ENCODE results near the gene ADAM12.

The ADAM12 gene

DNA sequence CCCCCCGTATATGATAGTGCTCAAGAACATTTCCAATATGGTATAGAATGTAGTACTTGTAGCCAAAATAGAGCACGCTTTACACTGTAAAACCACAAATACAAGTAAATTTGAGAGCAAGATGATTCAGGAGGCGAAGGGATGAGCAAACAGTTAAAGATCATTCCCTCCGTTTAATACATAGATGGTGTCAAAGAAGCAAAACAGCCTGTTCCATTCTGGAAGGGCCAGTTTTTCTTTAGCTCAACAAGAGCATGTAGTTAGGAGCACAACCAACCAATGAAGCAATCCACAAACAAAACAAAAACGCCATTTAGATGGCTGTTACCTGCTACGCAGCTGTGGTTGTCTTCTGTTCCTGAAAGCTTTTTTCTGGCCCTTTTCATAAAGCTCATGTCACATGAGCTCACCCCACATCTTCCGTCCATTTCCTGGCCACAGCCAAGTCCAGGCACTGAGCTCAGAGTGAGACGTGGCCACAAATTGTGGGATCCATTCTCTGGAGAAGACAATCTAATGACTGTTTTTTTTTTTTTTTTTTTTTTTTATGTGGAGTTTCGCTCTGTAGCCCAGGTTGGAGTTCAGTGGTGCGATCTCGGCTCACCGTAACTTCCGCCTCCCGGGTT is 306.3 kb downstream of the ADAM12 start:
- H3K27me3 ChIP-seq = no peaks in the 10 kb centered on the region
- TF ChIP-seq, protein P1, sequence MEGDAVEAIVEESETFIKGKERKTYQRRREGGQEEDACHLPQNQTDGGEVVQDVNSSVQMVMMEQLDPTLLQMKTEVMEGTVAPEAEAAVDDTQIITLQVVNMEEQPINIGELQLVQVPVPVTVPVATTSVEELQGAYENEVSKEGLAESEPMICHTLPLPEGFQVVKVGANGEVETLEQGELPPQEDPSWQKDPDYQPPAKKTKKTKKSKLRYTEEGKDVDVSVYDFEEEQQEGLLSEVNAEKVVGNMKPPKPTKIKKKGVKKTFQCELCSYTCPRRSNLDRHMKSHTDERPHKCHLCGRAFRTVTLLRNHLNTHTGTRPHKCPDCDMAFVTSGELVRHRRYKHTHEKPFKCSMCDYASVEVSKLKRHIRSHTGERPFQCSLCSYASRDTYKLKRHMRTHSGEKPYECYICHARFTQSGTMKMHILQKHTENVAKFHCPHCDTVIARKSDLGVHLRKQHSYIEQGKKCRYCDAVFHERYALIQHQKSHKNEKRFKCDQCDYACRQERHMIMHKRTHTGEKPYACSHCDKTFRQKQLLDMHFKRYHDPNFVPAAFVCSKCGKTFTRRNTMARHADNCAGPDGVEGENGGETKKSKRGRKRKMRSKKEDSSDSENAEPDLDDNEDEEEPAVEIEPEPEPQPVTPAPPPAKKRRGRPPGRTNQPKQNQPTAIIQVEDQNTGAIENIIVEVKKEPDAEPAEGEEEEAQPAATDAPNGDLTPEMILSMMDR (IDR thresholded peaks at IDR 0.05) = no peak
- no peaks in the 10 kb centered on the region for H3K9me3 ChIP-seq
- H3K27ac ChIP-seq = no peak overlapping the region
- no peak overlapping the region for H3K4me3 ChIP-seq (ENCODE audit: low read depth in 1 of 2, low read length in 1 of 2)
- no peaks in the 10 kb centered on the region for H3K4me1 ChIP-seq (ENCODE audit: control insufficient read depth in 1 of 2, insufficient read depth in 1 of 2, low read depth in 1 of 2, low read length in 1 of 2)
- no peaks in the 10 kb centered on the region for H3K36me3 ChIP-seq

DNA sequence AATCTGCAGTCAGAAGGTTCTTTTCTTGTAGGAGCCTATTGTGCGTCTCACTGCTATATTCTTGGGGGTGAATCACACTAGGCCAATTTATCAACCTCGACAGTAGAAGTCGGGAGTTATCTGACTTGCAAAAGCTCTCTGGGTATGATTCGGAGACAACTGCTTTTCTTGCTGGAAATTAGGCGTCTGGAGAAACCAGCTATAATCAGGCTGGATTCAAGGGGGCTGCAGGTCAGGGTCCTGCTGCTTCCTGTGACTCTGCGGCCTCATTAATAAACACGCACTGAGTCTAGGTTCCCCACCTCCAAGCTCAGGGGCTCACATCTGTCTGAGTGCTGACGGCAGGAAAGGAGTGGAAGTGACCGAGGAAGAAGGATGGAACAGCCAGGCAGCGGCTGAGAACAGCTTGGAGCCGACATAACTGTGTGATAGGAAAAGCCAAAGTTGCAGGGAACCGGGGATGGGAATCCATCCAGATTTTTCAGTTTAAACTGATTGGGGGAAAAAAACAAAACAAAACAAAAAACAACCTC is 307.3 kb downstream of the ADAM12 start:
- no peak overlapping the region for H3K27ac ChIP-seq

DNA sequence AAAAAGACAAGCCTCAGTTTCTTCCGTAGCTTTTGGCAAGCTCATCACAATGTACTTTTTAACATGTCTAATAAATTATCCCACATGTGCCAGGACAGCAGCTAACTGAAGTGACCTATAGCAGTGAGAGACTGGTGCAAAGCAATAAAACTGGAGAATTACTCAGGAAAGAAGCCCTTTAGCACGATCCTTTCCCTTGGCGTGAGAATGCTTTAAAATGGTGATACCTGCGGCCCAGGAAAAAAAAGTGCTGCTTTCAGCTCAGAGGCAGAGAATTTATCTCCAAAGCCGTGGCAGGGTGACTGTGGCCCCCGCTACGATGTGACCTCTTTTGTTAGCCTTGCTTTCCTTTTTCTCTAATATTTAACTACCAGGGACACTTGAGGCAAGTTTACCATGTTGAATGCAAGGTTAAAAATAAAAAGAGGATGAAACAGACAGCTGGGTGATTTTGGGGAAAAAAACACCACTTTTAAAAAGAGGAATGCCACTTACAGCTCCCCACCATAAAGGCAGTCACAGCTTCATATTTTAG is 307.9 kb downstream of the ADAM12 start:
- Histone ChIP-seq H3K36me3 (no peaks in the 10 kb centered on the region), H3K27ac (no peak overlapping the region), H3K4me3 (ENCODE audit: low read depth in 1 of 2, low read length in 1 of 2) (no peak overlapping the region)

More for the DNA sequence above, 307.3 kb downstream of the ADAM12 start:
- no peaks in the 10 kb centered on the region for H3K36me3 ChIP-seq
- H3K4me3 ChIP-seq (ENCODE audit: low read depth in 1 of 2, low read length in 1 of 2) = no peak overlapping the region
- H3K27me3 ChIP-seq = no peaks in the 10 kb centered on the region
- TF ChIP-seq, protein P1 (IDR thresholded peaks at IDR 0.05) = no peak
- H3K9me3 ChIP-seq = no peaks in the 10 kb centered on the region
- H3K4me1 ChIP-seq (ENCODE audit: control insufficient read depth in 1 of 2, insufficient read depth in 1 of 2, low read depth in 1 of 2, low read length in 1 of 2) = no peaks in the 10 kb centered on the region

DNA sequence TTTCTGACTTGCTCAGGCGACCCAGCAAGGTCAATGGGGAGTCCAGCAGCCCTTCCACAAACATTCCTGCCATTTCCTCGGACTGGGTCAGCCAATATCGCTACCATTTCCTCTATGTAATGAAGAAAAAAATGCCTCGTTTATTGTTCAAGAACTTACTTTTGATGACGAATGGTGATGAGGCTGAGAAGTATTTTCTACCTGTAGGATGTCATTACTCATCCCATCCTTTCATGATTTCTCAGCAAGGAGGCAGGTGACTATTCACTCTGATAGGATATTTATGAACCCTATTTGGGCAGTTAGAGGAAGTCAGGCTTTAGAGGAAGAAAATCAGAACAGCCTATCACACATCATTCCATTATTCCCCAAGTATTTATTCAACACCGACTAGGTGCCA is 313.3 kb downstream of the ADAM12 start:
- no peak overlapping the region for H3K27ac ChIP-seq
- no peaks in the 10 kb centered on the region for H3K9me3 ChIP-seq
- H3K36me3 ChIP-seq = no peaks in the 10 kb centered on the region
- H3K4me3 ChIP-seq (ENCODE audit: low read depth in 1 of 2, low read length in 1 of 2) = no peak overlapping the region
- no peaks in the 10 kb centered on the region for H3K4me1 ChIP-seq (ENCODE audit: control insufficient read depth in 1 of 2, insufficient read depth in 1 of 2, low read depth in 1 of 2, low read length in 1 of 2)
- TF ChIP-seq, protein P1 (IDR thresholded peaks at IDR 0.05) = no peak
- peaks cover 11% of the 10 kb centered on the region for H3K27me3 ChIP-seq

More for the DNA sequence above, 307.9 kb downstream of the ADAM12 start:
- Histone ChIP-seq H3K4me1 (ENCODE audit: control insufficient read depth in 1 of 2, insufficient read depth in 1 of 2, low read depth in 1 of 2, low read length in 1 of 2) (no peaks in the 10 kb centered on the region), H3K9me3 (no peaks in the 10 kb centered on the region), H3K27me3 (no peaks in the 10 kb centered on the region)
- TF ChIP-seq, protein P1 (IDR thresholded peaks at IDR 0.05) = no peak

DNA sequence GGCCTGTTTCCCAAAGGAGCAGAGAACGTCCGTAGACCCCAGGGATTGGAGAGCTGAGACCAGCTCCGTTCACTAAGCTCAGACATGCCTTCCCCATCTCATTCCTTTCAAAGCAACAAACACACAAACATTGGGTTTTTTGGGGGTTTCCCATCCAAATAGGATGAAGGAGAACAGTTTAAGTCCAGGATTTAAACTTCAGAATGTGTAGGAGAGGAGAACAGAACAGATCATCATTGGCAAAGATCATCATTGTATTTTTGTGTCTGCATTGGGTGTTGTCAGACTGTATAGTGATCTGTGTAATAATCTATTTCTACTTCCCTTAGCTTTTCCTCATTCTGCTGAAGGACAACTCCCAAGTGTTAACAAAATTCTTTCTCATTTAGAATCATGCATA is 314.0 kb downstream of the ADAM12 start:
- TF ChIP-seq, protein P1 (IDR thresholded peaks at IDR 0.05) = no peak
- Histone ChIP-seq H3K27ac (no peak overlapping the region), H3K9me3 (no peaks in the 10 kb centered on the region)

More for the DNA sequence above, 314.0 kb downstream of the ADAM12 start:
- Histone ChIP-seq H3K4me3 (ENCODE audit: low read depth in 1 of 2, low read length in 1 of 2) (no peak overlapping the region), H3K4me1 (ENCODE audit: control insufficient read depth in 1 of 2, insufficient read depth in 1 of 2, low read depth in 1 of 2, low read length in 1 of 2) (no peaks in the 10 kb centered on the region), H3K27me3 (peaks cover 11% of the 10 kb centered on the region), H3K36me3 (no peaks in the 10 kb centered on the region)

Measured in neutrophil (primary cell).